A673 (cell line): ENCODE measurements around the gene ADAMTS7.

Experiments used
- EZH2 ChIP-seq: fragments of 200-600 bp; sonication (generic); IDR thresholded peaks from 2 replicates; pipeline ENCODE4 v1.6.1; 2017; ENCODE audit warnings: borderline replicate concordance, low read depth, mild to moderate bottlenecking, mixed read lengths, antibody characterized with exemption, low read length; ENCODE audit not compliant: poor library complexity, severe bottlenecking
- TF ChIP-seq, protein P1 (sequence below): fragments of 300-800, 200-600 bp; sonication (generic); conservative IDR thresholded peaks from 2 replicates; pipeline ENCODE4 v1.5.1; 2017; ENCODE audit warnings: low read depth, mild to moderate bottlenecking, antibody characterized with exemption, low read length, moderate library complexity, mixed read lengths

DNA sequence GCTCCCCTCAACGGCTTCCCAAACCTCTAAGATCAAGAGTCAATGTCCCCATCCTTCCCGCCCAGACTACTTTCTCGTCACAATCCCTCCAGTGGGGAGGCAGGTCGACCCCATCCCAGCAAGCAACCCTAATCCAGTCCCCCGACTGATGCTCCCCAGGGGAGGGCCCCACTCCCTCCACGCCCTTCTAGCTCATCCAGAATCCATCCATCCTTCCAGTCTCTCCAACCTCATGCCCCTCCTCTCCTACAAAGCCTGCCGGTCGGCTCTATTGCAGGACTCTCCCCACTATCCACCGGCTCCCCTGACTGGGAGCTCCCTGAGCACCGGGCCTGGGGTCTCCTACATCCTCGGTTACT is 1.3 kb downstream of the ADAMTS7 start:
- TF ChIP-seq EZH2 = no peak
- TF ChIP-seq, protein P1, sequence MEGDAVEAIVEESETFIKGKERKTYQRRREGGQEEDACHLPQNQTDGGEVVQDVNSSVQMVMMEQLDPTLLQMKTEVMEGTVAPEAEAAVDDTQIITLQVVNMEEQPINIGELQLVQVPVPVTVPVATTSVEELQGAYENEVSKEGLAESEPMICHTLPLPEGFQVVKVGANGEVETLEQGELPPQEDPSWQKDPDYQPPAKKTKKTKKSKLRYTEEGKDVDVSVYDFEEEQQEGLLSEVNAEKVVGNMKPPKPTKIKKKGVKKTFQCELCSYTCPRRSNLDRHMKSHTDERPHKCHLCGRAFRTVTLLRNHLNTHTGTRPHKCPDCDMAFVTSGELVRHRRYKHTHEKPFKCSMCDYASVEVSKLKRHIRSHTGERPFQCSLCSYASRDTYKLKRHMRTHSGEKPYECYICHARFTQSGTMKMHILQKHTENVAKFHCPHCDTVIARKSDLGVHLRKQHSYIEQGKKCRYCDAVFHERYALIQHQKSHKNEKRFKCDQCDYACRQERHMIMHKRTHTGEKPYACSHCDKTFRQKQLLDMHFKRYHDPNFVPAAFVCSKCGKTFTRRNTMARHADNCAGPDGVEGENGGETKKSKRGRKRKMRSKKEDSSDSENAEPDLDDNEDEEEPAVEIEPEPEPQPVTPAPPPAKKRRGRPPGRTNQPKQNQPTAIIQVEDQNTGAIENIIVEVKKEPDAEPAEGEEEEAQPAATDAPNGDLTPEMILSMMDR = no peak
